H9 (cell line): ENCODE results near the gene ST8SIA5. TPM values are rescaled to one million over a fixed set of nuclear protein-coding genes. Genes with fewer than 3 reads are reported as not detected.

Experiments used
- DNase-seq: peaks from one replicate; pipeline ENCODE4 v3.0.0-alpha.2; 2017
- H2AFZ ChIP-seq: one replicate; pipeline ENCODE4 v1.6.1; 2013; ENCODE audit warnings: mild to moderate bottlenecking, low read length, control low read depth, moderate library complexity
- H2AK5ac ChIP-seq: 2 replicates; pipeline ENCODE4 v1.6.1; 2013; ENCODE audit warnings: low read length, control low read depth, mixed read lengths; ENCODE audit not compliant: insufficient read length
- H2BK120ac ChIP-seq: one replicate; pipeline ENCODE4 v1.6.1; 2013; ENCODE audit warnings: low read depth, mild to moderate bottlenecking, low read length, control low read depth, inconsistent platforms; ENCODE audit not compliant: poor library complexity, severe bottlenecking
- H2BK12ac ChIP-seq: 2 replicates; pipeline ENCODE4 v1.6.1; 2013; ENCODE audit warnings: low read length, control low read depth, mixed read lengths, low read depth; ENCODE audit not compliant: insufficient read length
- H2BK15ac ChIP-seq: 2 replicates; pipeline ENCODE4 v1.6.1; 2013; ENCODE audit warnings: low read depth, low read length, control low read depth
- H2BK20ac ChIP-seq: one replicate; pipeline ENCODE4 v1.6.1; 2013; ENCODE audit warnings: low read depth, mild to moderate bottlenecking, low read length, control low read depth, inconsistent platforms; ENCODE audit not compliant: poor library complexity, severe bottlenecking
- H2BK5ac ChIP-seq: 2 replicates; pipeline ENCODE4 v1.6.1; 2013; ENCODE audit warnings: low read length, control low read depth, mixed read lengths; ENCODE audit not compliant: insufficient read length
- H3K14ac ChIP-seq: 2 replicates; pipeline ENCODE4 v1.6.1; 2013; ENCODE audit warnings: low read length, control low read depth; ENCODE audit not compliant: insufficient read depth
- H3K18ac ChIP-seq: 2 replicates; pipeline ENCODE4 v1.6.1; 2013; ENCODE audit warnings: low read depth, mild to moderate bottlenecking, mixed read lengths, low read length, control low read depth; ENCODE audit not compliant: insufficient read length
- H3K23ac ChIP-seq: 2 replicates; pipeline ENCODE4 v1.6.1; 2013; ENCODE audit warnings: low read length, control low read depth, mixed read lengths, low read depth; ENCODE audit not compliant: insufficient read length
- H3K23me2 ChIP-seq: 2 replicates; pipeline ENCODE4 v1.6.1; 2013; ENCODE audit warnings: low read depth, mild to moderate bottlenecking, mixed read lengths, low read length, control low read depth; ENCODE audit not compliant: insufficient read length, poor library complexity, severe bottlenecking
- H3K27ac ChIP-seq: 2 replicates; pipeline ENCODE4 v1.5.1; 2013; ENCODE audit warnings: low read length, control low read depth, mixed read lengths, low read depth; ENCODE audit not compliant: insufficient read length
- H3K27me3 ChIP-seq: 2 replicates; pipeline ENCODE4 v1.6.1; 2013; ENCODE audit warnings: low read length, control low read depth, inconsistent platforms; ENCODE audit not compliant: insufficient read depth
- H3K4ac ChIP-seq: 2 replicates; pipeline ENCODE4 v1.6.1; 2013; ENCODE audit warnings: low read depth, mild to moderate bottlenecking, control low read depth, inconsistent platforms, low read length, moderate library complexity
- H3K4me1 ChIP-seq: 2 replicates; pipeline ENCODE4 v1.6.1; 2013; ENCODE audit warnings: low read length, control low read depth, inconsistent platforms; ENCODE audit not compliant: insufficient read depth
- H3K4me2 ChIP-seq: 2 replicates; pipeline ENCODE4 v1.6.1; 2013; ENCODE audit warnings: low read length, control low read depth, mixed read lengths; ENCODE audit not compliant: insufficient read length, insufficient read depth
- H3K56ac ChIP-seq: 2 replicates; pipeline ENCODE4 v1.6.1; 2013; ENCODE audit warnings: low read depth, mild to moderate bottlenecking, mixed read lengths, low read length, control low read depth; ENCODE audit not compliant: insufficient read length
- H3K79me1 ChIP-seq: 2 replicates; pipeline ENCODE4 v1.6.1; 2013; ENCODE audit warnings: low read depth, mild to moderate bottlenecking, moderate library complexity, low read length, control low read depth, inconsistent platforms; ENCODE audit not compliant: insufficient read depth, poor library complexity, severe bottlenecking
- H3K79me2 ChIP-seq: 2 replicates; pipeline ENCODE4 v1.6.1; 2013; ENCODE audit warnings: low read length, control low read depth, inconsistent platforms; ENCODE audit not compliant: insufficient read depth
- H3K9ac ChIP-seq: 2 replicates; pipeline ENCODE4 v1.6.1; 2013; ENCODE audit warnings: low read length, control low read depth, mixed read lengths; ENCODE audit not compliant: insufficient read length; ENCODE audit errors: extremely low read depth
- H3K9me3 ChIP-seq: one replicate; pipeline ENCODE4 v1.6.1; 2013; ENCODE audit warnings: low read depth, low read length, inconsistent platforms; ENCODE audit not compliant: control insufficient read depth
- H3T11ph ChIP-seq: one replicate; pipeline ENCODE4 v1.6.1; 2013; ENCODE audit warnings: mild to moderate bottlenecking, low read length, control low read depth, inconsistent platforms
- H4K20me1 ChIP-seq: one replicate; pipeline ENCODE4 v1.6.1; 2013; ENCODE audit not compliant: control insufficient read depth, insufficient read length, insufficient read depth
- H4K5ac ChIP-seq: 2 replicates; pipeline ENCODE4 v1.6.1; 2013; ENCODE audit warnings: low read depth, mild to moderate bottlenecking, mixed read lengths, low read length, control low read depth; ENCODE audit not compliant: insufficient read length
- H4K8ac ChIP-seq: replicated peaks from 2 replicates; pipeline ENCODE4 v1.6.1; 2013; ENCODE audit warnings: low read length, control low read depth, mixed read lengths, low read depth; ENCODE audit not compliant: insufficient read length
- H4K91ac ChIP-seq: 2 replicates; pipeline ENCODE4 v1.6.1; 2013; ENCODE audit warnings: low read depth, mild to moderate bottlenecking, moderate library complexity, mixed read lengths, low read length, control low read depth; ENCODE audit not compliant: insufficient read length
- H3K27ac Mint-ChIP-seq, 3 experiments: 2 replicates in 2 of 3; 3 replicates in 1 of 3; pipeline ENCODE4 v1.8.0; 2020 to 2021; ENCODE audit warnings: mixed read lengths in 3 of 3, mild to moderate bottlenecking in 1 of 3, moderate library complexity in 1 of 3
- H3K27me3 Mint-ChIP-seq: 2 replicates; pipeline ENCODE4 v1.8.0; 2021; ENCODE audit warnings: low read depth, mild to moderate bottlenecking, moderate library complexity, mixed read lengths
- H3K36me3 Mint-ChIP-seq, 3 experiments: 2 replicates in 2 of 3; 3 replicates in 1 of 3; pipeline ENCODE4 v1.8.0; 2020 to 2021; ENCODE audit warnings: low read depth in 3 of 3, mixed read lengths in 3 of 3; ENCODE audit not compliant: insufficient read depth in 1 of 3
- H3K4me1 Mint-ChIP-seq, 2 experiments: 2 replicates each; pipeline ENCODE4 v1.8.0; 2020; ENCODE audit warnings: mixed read lengths in 2 of 2
- H3K4me3 Mint-ChIP-seq, 2 experiments: 2 replicates in 1 of 2; 3 replicates in 1 of 2; pipeline ENCODE4 v1.8.0; 2020 to 2021; ENCODE audit warnings: mild to moderate bottlenecking in 2 of 2, mixed read lengths in 2 of 2, moderate library complexity in 1 of 2
- H3K9me3 Mint-ChIP-seq, 2 experiments: 2 replicates in 1 of 2; 3 replicates in 1 of 2; pipeline ENCODE4 v1.8.0; 2020; ENCODE audit warnings: mild to moderate bottlenecking in 2 of 2, mixed read lengths in 2 of 2, moderate library complexity in 1 of 2
- CTCF ChIP-seq: fragments of 200-600 bp; sonication (generic); conservative IDR thresholded peaks from 3 replicates; pipeline ENCODE4 v1.8.0; 2021; ENCODE audit warnings: antibody characterized with exemption, mild to moderate bottlenecking
- WGBS: extraction: QIAGEN DNeasy Blood & Tissue Kit; methylation state at CpG from one replicate; pipeline ENCODE4 v1.1.7; 2013; ENCODE audit warnings: missing lambda C conversion rate, low lambda C conversion rate, mixed read lengths; ENCODE audit not compliant: insufficient read length; ENCODE audit errors: extremely low coverage; 5-methylcytosine and 5-hydroxymethylcytosine counted together
- total RNA-seq: library from RNA; stranded (reverse); gene quantifications from 2 replicates; pipeline ENCODE4 v1.2.1, GENCODE V29; 2021

Gene ST8SIA5
- total RNA-seq, 1 experiment from 2014 or later = 0.63 TPM

DNA sequence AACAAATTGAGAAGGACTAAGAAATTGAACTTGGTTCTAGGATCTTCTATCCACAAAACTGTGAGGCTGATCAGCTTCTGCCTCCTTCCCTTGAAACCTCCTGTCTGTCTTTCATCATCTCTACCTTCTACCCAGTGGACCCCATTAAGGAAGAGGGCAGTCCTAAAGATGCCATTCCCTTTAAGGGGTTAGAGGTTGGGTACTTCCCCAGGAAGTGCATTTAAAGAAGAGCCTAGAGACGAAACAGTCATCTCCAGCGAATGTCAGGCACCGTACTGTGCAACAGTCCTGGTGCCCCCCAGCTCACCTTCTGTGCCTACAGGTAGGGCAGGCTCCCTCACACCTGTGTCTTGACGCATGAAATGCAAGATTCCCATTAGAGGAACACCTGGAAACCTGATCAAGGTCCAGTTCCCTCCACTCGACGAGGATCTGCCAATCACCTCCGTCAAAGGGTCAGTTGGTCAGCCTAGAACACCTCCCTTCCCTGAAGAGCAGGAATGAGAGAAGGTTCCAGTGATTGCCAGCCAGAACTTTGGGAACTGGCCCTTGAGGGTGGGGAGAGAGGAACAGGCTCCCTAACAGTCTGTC, 120.7 kb downstream of the ST8SIA5 start:
- no peaks in the 10 kb centered on the region for H3K23me2 ChIP-seq
- H3T11ph ChIP-seq = no peak overlapping the region
- Mint-ChIP-seq H3K27ac (no peak overlapping the region; a peak in 1 of 7 replicates), H3K36me3 (no peaks in the 10 kb centered on the region; a peak in 1 of 7 replicates), H3K27me3 (peaks cover 2% of the 10 kb centered on the region; the same call in 1 of the 2 replicates), H3K4me1 (no peaks in the 10 kb centered on the region), H3K4me3 (no peak overlapping the region), H3K9me3 (peaks cover 0 to 2% of the 10 kb centered on the region in 2 experiments; a peak in 2 of 5 replicates)
- H4K20me1 ChIP-seq = no peaks in the 10 kb centered on the region
- no peak overlapping the region for H3K18ac ChIP-seq
- DNase-seq = no peak
- H3K9ac ChIP-seq = no peak overlapping the region
- no peak overlapping the region for H4K91ac ChIP-seq
- H2BK12ac ChIP-seq = no peak overlapping the region
- no peaks in the 10 kb centered on the region for H3K79me2 ChIP-seq
- no peak for TF ChIP-seq CTCF
- no peak overlapping the region for H3K56ac ChIP-seq
- H3K14ac ChIP-seq = no peak overlapping the region
- no peak overlapping the region for H2BK5ac ChIP-seq
- H2BK15ac ChIP-seq = no peak overlapping the region
- H4K5ac ChIP-seq = no peak overlapping the region
- H3K27me3 ChIP-seq = no peaks in the 10 kb centered on the region
- no peaks in the 10 kb centered on the region for H3K79me1 ChIP-seq
- H3K27ac ChIP-seq = no peak overlapping the region
- no peak overlapping the region for H2BK120ac ChIP-seq
- no CpG with 5 or more reads among the region's 7 CpGs for WGBS
- no peak overlapping the region for H3K4ac ChIP-seq
- no peak overlapping the region for H2AFZ ChIP-seq
- H3K4me1 ChIP-seq = no peaks in the 10 kb centered on the region
- no peak overlapping the region for H2BK20ac ChIP-seq
- H3K9me3 ChIP-seq = no peaks in the 10 kb centered on the region
- H2AK5ac ChIP-seq = no peak overlapping the region
- no peak overlapping the region for H3K23ac ChIP-seq
- no peak overlapping the region for H4K8ac ChIP-seq
- H3K4me2 ChIP-seq = no peak overlapping the region
